ENCODE data around the gene RRM2.

GRCh38 chr2:10126632-10127026 is 4.1 kb downstream of the RRM2 start:
- TF ChIP-seq, protein P1, sequence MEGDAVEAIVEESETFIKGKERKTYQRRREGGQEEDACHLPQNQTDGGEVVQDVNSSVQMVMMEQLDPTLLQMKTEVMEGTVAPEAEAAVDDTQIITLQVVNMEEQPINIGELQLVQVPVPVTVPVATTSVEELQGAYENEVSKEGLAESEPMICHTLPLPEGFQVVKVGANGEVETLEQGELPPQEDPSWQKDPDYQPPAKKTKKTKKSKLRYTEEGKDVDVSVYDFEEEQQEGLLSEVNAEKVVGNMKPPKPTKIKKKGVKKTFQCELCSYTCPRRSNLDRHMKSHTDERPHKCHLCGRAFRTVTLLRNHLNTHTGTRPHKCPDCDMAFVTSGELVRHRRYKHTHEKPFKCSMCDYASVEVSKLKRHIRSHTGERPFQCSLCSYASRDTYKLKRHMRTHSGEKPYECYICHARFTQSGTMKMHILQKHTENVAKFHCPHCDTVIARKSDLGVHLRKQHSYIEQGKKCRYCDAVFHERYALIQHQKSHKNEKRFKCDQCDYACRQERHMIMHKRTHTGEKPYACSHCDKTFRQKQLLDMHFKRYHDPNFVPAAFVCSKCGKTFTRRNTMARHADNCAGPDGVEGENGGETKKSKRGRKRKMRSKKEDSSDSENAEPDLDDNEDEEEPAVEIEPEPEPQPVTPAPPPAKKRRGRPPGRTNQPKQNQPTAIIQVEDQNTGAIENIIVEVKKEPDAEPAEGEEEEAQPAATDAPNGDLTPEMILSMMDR (IDR thresholded peaks at IDR 0.05 in 8 of 11, conservative IDR thresholded peaks at IDR 0.05 in 3 of 11): no peak
- TF ChIP-seq POLR2AphosphoS5 (IDR thresholded peaks at IDR 0.05): no peak
